C4-2B (cell line): ENCODE results near the gene CES2.

Experiments used
- ZFX ChIP-seq: fragments of 450-650 bp; IDR thresholded peaks from 2 replicates; pipeline ENCODE4 v1.6.1; 2017
- TF ChIP-seq, protein P1 (sequence below): fragments of 450-650 bp; conservative IDR thresholded peaks from 2 replicates; pipeline ENCODE4 v1.5.1; 2017; ENCODE audit warnings: mild to moderate bottlenecking

DNA sequence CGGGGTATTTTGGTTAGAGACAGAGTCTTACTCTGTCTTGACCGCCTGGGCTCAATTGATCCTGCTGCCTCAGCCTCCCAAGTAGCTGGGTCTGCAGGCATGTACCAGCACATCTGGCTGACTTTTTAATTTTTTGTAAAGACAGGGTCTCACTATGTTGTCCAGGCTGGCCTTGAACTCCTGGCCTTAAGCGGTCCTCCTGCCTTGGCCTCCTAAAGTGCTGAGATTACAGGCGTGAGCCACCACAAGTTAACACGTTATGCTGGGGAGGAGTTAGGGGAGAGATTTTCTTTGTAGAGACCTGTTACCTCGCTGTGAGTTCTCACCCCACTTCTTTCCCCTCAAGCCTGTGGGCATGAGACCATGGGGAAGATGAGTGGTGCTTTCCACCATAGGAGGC is 51.2 kb downstream of the CES2 start:
- TF ChIP-seq, protein P1, sequence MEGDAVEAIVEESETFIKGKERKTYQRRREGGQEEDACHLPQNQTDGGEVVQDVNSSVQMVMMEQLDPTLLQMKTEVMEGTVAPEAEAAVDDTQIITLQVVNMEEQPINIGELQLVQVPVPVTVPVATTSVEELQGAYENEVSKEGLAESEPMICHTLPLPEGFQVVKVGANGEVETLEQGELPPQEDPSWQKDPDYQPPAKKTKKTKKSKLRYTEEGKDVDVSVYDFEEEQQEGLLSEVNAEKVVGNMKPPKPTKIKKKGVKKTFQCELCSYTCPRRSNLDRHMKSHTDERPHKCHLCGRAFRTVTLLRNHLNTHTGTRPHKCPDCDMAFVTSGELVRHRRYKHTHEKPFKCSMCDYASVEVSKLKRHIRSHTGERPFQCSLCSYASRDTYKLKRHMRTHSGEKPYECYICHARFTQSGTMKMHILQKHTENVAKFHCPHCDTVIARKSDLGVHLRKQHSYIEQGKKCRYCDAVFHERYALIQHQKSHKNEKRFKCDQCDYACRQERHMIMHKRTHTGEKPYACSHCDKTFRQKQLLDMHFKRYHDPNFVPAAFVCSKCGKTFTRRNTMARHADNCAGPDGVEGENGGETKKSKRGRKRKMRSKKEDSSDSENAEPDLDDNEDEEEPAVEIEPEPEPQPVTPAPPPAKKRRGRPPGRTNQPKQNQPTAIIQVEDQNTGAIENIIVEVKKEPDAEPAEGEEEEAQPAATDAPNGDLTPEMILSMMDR, result no peak
- no peak for TF ChIP-seq ZFX
